BE2C (cell line): Measurements from ENCODE around the gene MAML2.

Source experiments
- DNase-seq: peaks from one replicate; pipeline ENCODE4 v3.0.0-alpha.2; 2020
- H3K27me3 ChIP-seq: fragments of 250-450 bp; sonication (Bioruptor Pico); 2 replicates; pipeline ENCODE4 v1.5.1; 2020; ENCODE audit warnings: mild to moderate bottlenecking
- H3K36me3 ChIP-seq: fragments of 250-450 bp; sonication (Bioruptor Pico); 2 replicates; pipeline ENCODE4 v1.5.1; 2020; ENCODE audit warnings: mild to moderate bottlenecking
- H3K4me1 ChIP-seq: fragments of 250-450 bp; sonication (Bioruptor Pico); 2 replicates; pipeline ENCODE4 v1.5.1; 2020
- H3K4me3 ChIP-seq: 2 replicates; pipeline ENCODE4 v1.5.1; 2011; ENCODE audit warnings: low read depth, low read length
- H3K9me3 ChIP-seq: fragments of 250-450 bp; sonication (Bioruptor Pico); 2 replicates; pipeline ENCODE4 v1.5.1; 2020
- CTCF ChIP-seq: IDR thresholded peaks from 2 replicates; pipeline ENCODE4 v1.5.1; 2012; ENCODE audit warnings: mild to moderate bottlenecking, low read depth, low read length

MAML2 gene

GRCh38 chr11:96218901-96219300 is 124.1 kb downstream of the MAML2 start:
- DNase-seq: peak; percentile 73
- Histone ChIP-seq H3K9me3 (no peaks in the 10 kb centered on the region), H3K4me1 (peaks cover 37% of the 10 kb centered on the region), H3K4me3 (no peak overlapping the region), H3K27me3 (no peaks in the 10 kb centered on the region), H3K36me3 (no peaks in the 10 kb centered on the region)
- no peak for TF ChIP-seq CTCF

GRCh38 chr11:96218006-96218405 is 125.0 kb downstream of the MAML2 start:
- H3K4me3 ChIP-seq: no peak overlapping the region
- H3K27me3 ChIP-seq: no peaks in the 10 kb centered on the region
- peaks cover 40% of the 10 kb centered on the region for H3K4me1 ChIP-seq
- no peak for DNase-seq
- no peaks in the 10 kb centered on the region for H3K36me3 ChIP-seq
- no peak for TF ChIP-seq CTCF
- no peaks in the 10 kb centered on the region for H3K9me3 ChIP-seq

- Histone ChIP-seq H3K27me3 (no peaks in the 10 kb centered on the region), H3K9me3 (no peaks in the 10 kb centered on the region), H3K4me1 (peaks cover 43% of the 10 kb centered on the region), H3K4me3 (no peak overlapping the region), H3K36me3 (no peaks in the 10 kb centered on the region)
- TF ChIP-seq CTCF: no peak
- no peak for DNase-seq
Measured at GRCh38 chr11:96217206-96217605, 125.8 kb downstream of the MAML2 start.

GRCh38 chr11:96215826-96216225 is 127.2 kb downstream of the MAML2 start:
- DNase-seq: no peak
- Histone ChIP-seq H3K9me3 (no peaks in the 10 kb centered on the region), H3K27me3 (no peaks in the 10 kb centered on the region), H3K4me3 (no peak overlapping the region), H3K36me3 (no peaks in the 10 kb centered on the region), H3K4me1 (peaks cover 40% of the 10 kb centered on the region)
- TF ChIP-seq CTCF: no peak

- no peak for TF ChIP-seq CTCF
- H3K4me3 ChIP-seq: no peak overlapping the region
- no peaks in the 10 kb centered on the region for H3K27me3 ChIP-seq
- H3K4me1 ChIP-seq: peaks cover 36% of the 10 kb centered on the region
- no peaks in the 10 kb centered on the region for H3K9me3 ChIP-seq
- no peak for DNase-seq
- no peaks in the 10 kb centered on the region for H3K36me3 ChIP-seq
Measured at GRCh38 chr11:96215110-96215782, 127.7 kb downstream of the MAML2 start.

GRCh38 chr11:96214777-96215109 is 128.3 kb downstream of the MAML2 start:
- Histone ChIP-seq H3K36me3 (no peaks in the 10 kb centered on the region), H3K4me3 (no peak overlapping the region), H3K27me3 (no peaks in the 10 kb centered on the region), H3K4me1 (peaks cover 32% of the 10 kb centered on the region), H3K9me3 (no peaks in the 10 kb centered on the region)
- no peak for DNase-seq
- no peak for TF ChIP-seq CTCF
